UCSD-AML1 (cell line): ENCODE data around the gene SCYL1.

Experiments used
- DNase-seq: peaks from one replicate; lab custom pipeline; 2025; ENCODE audit not compliant: unreplicated experiment; lab: John Stamatoyannopoulos, UW

Gene SCYL1

GRCh38 chr11:65524741-65525545 lies at the start of gene SCYL1:
TSS of gene SCYL1 (plus strand) at chr11:65525083. CDS start at chr11:65525154, 71 bp downstream.
- DNase-seq, result peak; percentile 75

- DNase-seq, result no peak
These were observed 48.2 kb upstream of the SCYL1 start for GRCh38 chr11:65476632-65477148.

GRCh38 chr11:65477149-65477965 lies 47.5 kb upstream of the SCYL1 start:
- DNase-seq, result peak; percentile 96

GRCh38 chr11:65478388-65479183 lies 46.3 kb upstream of the SCYL1 start:
- DNase-seq, result no peak

- DNase-seq, result peak; percentile 45
These were observed 45.4 kb upstream of the SCYL1 start for GRCh38 chr11:65479184-65480145.

GRCh38 chr11:65482306-65482850 lies 42.5 kb upstream of the SCYL1 start:
- no peak for DNase-seq

GRCh38 chr11:65485920-65486219 lies 39.0 kb upstream of the SCYL1 start:
- DNase-seq, result no peak

- DNase-seq, result no peak
These were observed 38.1 kb upstream of the SCYL1 start for GRCh38 chr11:65486570-65487466.

- DNase-seq, result peak; percentile 92
These were observed 37.2 kb upstream of the SCYL1 start for GRCh38 chr11:65487467-65488272.

GRCh38 chr11:65488273-65489034 lies 36.4 kb upstream of the SCYL1 start:
- no peak for DNase-seq

GRCh38 chr11:65489035-65489705 lies 35.7 kb upstream of the SCYL1 start:
- no peak for DNase-seq

- no peak for DNase-seq
These were observed 35.1 kb upstream of the SCYL1 start for GRCh38 chr11:65489706-65490320.

- no peak for DNase-seq
These were observed 33.8 kb upstream of the SCYL1 start for GRCh38 chr11:65491163-65491465.

GRCh38 chr11:65491614-65492386 lies 33.1 kb upstream of the SCYL1 start:
- DNase-seq, result peak; percentile 50

- no peak for DNase-seq
These were observed 32.6 kb upstream of the SCYL1 start for GRCh38 chr11:65492387-65492636.
